C1 segment of cervical spinal cord (tissue), 14 donors: ENCODE measurements around the gene OR10P1.
A peak's percentile ranks its signal among the peaks of the same experiment; 100 is the strongest.

Experiments
- DNase-seq, 14 donors: peaks; one replicate each; lab custom pipeline; 2025; lab: John Stamatoyannopoulos, UW

Gene OR10P1

GRCh38 chr12:55651299-55651683 is 14.6 kb downstream of the OR10P1 start:
- DNase-seq = no peak

DNA sequence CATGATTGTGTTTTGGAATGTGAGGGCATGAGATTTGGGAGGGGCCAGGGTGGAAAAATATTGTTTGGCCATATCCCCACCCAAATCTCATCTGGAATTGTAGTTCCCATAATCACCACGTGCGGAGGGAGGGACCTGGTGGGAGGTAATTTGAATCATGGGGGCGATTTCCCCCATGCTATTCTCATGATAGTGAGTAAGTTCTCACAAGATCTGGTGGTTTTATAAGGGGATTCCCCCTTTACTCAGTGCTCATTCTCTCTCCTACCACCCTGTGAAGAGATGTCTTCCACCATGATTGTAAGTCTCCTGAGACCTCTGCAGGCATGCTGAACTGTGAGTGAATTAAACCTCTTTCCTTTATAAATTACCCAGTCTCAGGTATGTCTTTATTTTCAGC is 15.7 kb downstream of the OR10P1 start:
- DNase-seq = no peak

- no peak for DNase-seq
Measured at GRCh38 chr12:55653031-55653430, 16.3 kb downstream of the OR10P1 start.

- no peak for DNase-seq
Measured at GRCh38 chr12:55654511-55655214, 18.0 kb downstream of the OR10P1 start.

DNA sequence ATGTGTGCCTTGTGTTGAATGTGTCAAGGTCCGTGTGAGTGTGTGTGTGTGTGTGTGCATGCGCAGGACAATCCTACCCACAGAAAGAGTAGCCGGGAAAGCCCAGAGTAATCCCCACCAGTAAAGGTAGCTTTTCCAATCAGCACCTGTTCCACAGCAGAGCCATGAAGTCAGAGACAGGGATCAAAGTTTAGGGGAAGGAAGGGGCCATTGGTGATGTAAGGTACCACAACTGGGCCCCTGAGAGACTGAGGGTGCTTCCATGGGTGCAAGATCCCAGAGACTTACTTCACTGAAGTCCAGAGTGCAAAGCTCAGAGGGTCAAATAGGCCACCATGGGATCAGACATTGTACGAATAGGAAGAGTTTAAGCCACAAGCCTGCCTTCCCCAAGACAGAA is 20.5 kb downstream of the OR10P1 start:
- no peak for DNase-seq

- DNase-seq = no peak
Measured at GRCh38 chr12:55658212-55658611, 21.5 kb downstream of the OR10P1 start.

DNA sequence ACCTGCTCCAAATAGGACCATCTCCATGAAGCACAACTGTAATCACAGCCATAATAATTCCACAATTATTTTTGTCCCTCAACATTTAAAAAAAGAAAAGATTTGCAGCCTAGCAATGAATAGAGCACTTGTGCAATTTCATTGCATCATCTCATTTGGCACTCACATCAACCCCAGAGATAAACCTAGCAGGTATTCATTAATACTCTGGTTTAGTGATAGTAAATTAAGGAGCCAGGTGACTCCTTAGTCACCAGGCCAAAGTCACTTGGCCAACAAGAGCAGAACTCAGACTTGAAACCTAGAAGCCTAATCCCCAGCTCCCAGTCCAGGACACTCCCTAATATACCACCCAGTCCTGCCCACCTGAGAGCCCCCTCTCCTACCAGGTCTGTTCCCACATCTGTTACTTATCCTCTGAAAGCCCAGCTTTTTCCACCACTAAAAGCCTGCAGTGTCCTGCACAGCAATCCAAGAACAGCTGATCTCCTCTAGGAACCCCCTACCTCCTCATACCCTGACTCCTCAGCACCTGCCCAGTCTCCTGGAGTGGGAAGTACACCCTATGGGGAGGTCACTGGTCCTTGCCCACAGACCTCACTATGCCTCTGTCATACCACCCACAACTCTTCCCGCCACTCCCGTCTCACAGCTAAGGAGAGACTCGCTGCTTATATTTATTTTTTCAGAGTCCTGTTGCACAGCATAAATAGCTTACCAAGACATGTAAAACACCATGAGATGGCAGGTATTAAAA is 22.1 kb downstream of the OR10P1 start:
- no peak for DNase-seq

DNA sequence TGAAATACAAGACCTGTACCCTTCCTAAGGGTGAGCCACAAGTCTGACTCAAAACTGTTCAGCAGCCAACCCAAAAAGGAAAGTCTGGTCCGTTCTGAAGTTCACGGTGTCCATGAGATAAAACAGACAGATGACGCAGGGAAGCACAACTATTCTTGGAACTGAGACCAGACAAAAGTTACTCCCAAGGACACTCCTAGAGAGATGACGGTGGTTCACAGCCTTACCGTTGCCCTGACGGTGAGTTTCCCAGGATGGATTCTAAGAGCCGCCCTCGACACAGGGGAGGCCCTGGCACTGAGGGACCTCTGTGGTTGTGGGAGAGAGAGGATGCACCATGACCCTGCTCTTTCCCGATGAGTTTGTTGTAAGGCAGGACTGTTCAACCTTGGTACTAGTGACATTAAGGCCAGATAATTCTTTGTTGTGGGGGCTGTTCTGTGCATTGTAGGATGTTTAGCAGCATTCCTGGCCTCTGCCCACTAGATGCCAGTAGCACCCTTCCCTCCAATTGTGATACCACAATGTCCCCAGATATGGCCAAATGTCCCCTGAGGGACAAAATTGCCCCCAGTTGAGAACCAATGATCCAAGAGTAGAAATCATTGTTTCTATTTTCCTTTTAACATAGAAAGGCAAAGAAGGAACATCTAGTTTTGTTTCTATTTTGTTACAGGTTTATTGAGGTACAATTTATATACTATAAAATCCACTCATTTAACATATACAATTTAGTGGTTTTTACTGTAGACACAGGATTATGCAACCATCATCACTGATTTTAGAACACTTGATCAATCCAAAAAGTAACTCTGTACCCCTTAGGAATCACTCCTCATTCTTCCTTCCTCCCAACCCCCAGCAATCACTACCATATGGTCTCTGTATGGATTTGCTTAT is 23.0 kb downstream of the OR10P1 start:
- no peak for DNase-seq

- no peak for DNase-seq
Measured at GRCh38 chr12:55663391-55663790, 26.7 kb downstream of the OR10P1 start.

DNA sequence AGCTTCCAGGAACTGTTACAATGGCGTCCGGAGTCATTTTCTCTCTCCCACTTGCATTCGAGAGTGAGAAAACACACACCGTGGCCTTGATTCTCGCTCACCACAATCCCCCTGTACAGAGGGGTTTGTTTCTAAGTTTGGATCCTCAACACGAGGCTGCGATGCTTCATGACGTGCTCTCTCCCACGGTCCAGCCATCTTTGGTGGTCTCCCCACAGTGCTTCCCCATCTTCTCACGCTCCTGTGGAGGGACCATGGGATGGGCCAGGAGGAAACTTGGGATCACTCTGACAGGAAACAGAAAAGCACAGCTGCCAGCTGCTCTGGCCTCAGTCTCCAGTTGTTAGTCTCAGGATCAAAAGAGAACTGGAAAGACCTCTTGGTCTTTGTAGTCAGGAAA is 28.1 kb downstream of the OR10P1 start:
- no peak for DNase-seq

- no peak for DNase-seq
Measured at GRCh38 chr12:55666508-55666907, 29.8 kb downstream of the OR10P1 start.

DNA sequence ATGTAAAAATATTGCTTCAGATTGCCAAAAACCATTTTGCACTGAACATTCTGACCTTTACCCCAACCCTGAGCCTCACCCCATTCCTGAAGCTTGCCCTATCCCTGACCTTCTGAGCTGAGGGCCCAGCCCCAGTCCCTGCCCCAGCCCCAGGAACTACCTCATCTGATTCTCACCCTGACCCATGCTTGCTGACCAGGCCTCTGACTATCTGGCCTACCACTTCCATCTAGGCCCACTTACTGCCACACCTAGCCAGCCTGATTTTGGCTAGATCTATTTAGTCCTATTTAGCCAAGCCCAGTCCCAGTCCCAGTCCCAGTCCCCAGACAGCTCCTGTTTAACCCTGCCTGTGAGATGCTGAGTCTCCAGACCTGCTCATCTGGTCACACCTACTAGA is 33.6 kb downstream of the OR10P1 start:
- no peak for DNase-seq

DNA sequence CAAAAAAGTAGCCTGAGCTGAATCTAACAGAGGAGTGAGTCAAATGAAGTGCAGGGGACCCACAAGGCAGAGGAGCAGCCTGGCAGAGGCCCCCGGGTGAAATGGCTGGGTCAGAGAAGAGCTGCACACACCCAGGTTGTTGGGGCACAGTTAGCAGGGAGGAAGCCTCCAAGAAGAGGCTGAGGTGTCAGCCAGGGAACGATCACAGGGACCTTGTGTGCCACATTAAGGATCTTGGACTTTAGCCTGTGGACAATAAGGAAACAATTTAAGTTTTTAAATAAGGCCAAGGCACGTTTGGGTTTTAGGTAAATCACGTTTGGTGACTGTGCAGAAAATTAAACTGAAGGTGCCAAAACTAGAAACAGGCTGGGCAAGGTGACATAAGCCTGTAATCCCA is 35.1 kb downstream of the OR10P1 start:
- no peak for DNase-seq

DNA sequence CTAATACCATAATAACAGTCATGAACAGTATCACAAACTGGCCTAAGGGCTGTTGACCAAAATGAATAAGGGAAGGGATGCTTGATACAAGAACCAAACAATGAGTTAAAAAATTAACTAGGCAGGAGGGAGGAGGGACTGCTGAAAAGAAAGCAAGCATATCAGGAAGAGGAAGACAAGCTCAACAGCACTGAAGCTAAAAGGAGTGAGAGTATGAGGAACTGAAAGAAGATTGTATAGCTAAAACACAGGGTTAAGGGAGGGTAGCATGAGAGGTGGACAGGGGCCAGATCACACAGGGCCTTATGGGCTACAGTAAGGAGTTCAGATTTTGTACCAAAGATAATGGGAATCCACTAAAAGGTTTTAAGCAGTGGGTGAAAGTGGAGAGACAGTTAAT is 36.9 kb downstream of the OR10P1 start:
- DNase-seq = no peak

- DNase-seq = no peak
Measured at GRCh38 chr12:55675666-55676065, 39.0 kb downstream of the OR10P1 start.

- no peak for DNase-seq
Measured at GRCh38 chr12:55676707-55677106, 40.0 kb downstream of the OR10P1 start.

GRCh38 chr12:55679691-55680090 is 43.0 kb downstream of the OR10P1 start:
- no peak for DNase-seq

DNA sequence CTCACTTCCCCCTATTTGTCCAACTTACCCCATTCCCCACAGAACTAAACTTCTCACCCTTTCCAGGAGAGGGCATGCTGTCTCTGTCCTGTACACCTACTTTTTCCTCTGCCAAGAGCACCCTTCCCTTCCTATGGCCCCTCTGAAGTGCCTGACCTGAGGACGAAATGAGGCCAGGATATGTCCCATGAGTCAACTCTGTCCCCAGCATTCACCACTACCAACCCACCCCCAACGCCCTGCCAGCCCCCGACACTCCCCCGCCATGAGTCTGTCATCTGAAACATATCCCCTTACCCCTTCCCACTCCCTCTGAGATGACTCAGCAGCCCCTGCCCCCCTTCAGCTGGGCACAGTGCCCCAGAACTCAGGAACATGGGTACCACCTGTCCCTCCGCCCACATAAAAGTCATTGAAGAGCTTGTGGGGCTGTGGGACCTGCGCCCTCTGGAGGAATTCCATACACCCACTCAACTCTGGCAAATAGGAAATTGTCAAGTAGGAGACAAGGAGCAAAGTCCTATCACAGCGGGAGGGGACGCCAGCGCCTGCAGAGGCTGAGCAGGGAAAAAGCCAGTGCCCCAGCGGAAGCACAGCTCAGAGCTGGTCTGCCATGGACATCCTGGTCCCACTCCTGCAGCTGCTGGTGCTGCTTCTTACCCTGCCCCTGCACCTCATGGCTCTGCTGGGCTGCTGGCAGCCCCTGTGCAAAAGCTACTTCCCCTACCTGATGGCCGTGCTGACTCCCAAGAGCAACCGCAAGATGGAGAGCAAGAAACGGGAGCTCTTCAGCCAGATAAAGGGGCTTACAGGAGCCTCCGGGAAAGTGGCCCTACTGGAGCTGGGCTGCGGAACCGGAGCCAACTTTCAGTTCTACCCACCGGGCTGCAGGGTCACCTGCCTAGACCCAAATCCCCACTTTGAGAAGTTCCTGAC is 44.7 kb downstream of the OR10P1 start:
- peak in 7 of 14 donors; percentile 7 to 79 (median 17) for DNase-seq

GRCh38 chr12:55682087-55682796 is 45.5 kb downstream of the OR10P1 start:
- no peak for DNase-seq

DNA sequence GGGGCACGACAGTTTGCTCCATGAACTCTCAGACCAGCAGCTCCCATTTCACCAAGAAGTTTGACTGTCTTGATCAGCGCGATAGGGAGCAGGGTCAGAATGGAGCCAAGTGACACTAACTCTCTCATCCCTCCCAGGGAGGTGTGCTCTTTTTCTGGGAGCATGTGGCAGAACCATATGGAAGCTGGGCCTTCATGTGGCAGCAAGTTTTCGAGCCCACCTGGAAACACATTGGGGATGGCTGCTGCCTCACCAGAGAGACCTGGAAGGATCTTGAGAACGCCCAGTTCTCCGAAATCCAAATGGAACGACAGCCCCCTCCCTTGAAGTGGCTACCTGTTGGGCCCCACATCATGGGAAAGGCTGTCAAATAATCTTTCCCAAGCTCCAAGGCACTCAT is 47.0 kb downstream of the OR10P1 start:
- DNase-seq = no peak
